GM12864 (cell line): ENCODE measurements around the gene TMOD1.

Source experiments
- DNase-seq: peaks from one replicate; pipeline ENCODE4 v3.0.0-alpha.2; 2011; ENCODE audit warnings: low read depth
- H3K4me3 ChIP-seq: 2 replicates; pipeline ENCODE4 v1.5.1; 2011; ENCODE audit warnings: mild to moderate bottlenecking, low read depth, low read length, control low read depth
- TF ChIP-seq, protein P1 (sequence below): IDR thresholded peaks from 2 replicates; pipeline ENCODE4 v1.5.1; 2011; ENCODE audit warnings: low read depth, mild to moderate bottlenecking, moderate library complexity, low read length, control low read depth, inconsistent platforms; ENCODE audit errors: missing control alignments

The TMOD1 gene

DNA sequence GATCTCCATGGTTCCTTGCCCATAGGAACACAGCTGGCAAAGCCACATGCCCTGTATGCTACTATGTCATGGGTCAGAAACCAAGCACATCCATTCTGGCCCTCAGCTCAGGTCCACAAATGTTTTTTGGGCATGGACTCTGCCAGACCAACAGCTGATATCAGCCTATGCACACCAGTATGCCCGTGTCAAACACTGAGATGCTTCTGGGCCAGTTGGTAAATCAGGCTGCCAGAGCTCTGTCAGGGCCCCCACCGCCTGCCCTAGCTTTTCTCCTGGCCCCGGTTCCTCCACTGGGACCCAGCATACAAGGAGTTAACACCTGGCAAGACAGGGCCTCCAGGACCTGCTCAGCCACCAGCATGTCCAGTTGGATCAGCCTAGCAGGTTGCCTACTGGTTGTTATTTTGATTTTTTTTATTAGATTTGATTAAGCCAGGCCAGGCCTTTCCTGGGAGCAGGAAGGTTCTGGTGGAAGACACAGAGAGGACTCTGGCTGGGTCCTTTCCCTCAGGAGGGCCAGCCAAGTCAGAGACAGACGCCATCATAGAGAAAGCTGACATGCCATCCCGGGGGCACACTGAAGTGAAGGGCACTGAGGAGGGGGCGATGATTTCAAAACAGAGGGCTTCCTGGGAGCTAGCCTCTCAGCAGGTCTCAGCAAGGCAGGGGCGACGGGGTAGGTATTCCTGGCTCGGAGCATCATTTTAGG is 65.9 kb downstream of the TMOD1 start:
- TF ChIP-seq, protein P1, sequence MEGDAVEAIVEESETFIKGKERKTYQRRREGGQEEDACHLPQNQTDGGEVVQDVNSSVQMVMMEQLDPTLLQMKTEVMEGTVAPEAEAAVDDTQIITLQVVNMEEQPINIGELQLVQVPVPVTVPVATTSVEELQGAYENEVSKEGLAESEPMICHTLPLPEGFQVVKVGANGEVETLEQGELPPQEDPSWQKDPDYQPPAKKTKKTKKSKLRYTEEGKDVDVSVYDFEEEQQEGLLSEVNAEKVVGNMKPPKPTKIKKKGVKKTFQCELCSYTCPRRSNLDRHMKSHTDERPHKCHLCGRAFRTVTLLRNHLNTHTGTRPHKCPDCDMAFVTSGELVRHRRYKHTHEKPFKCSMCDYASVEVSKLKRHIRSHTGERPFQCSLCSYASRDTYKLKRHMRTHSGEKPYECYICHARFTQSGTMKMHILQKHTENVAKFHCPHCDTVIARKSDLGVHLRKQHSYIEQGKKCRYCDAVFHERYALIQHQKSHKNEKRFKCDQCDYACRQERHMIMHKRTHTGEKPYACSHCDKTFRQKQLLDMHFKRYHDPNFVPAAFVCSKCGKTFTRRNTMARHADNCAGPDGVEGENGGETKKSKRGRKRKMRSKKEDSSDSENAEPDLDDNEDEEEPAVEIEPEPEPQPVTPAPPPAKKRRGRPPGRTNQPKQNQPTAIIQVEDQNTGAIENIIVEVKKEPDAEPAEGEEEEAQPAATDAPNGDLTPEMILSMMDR = no peak
- DNase-seq = no peak
- no peak overlapping the region for H3K4me3 ChIP-seq

DNA sequence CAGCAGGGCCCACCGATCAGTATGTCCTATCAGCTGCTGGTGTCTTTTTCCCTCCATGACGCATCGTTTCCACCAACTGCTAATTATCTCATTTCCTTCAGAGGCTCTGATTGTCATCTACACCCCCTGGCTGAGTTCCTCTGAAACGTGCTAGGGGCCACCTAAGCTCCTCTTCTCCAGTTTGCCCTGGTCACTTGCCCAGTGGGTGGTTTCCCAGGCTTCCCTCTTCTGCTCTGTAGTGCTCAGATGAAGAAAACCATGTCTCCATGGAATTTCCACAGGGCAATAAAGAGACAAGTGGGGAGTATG is 66.4 kb downstream of the TMOD1 start:
- TF ChIP-seq, protein P1 = no peak
- no peak for DNase-seq
- no peak overlapping the region for H3K4me3 ChIP-seq

DNA sequence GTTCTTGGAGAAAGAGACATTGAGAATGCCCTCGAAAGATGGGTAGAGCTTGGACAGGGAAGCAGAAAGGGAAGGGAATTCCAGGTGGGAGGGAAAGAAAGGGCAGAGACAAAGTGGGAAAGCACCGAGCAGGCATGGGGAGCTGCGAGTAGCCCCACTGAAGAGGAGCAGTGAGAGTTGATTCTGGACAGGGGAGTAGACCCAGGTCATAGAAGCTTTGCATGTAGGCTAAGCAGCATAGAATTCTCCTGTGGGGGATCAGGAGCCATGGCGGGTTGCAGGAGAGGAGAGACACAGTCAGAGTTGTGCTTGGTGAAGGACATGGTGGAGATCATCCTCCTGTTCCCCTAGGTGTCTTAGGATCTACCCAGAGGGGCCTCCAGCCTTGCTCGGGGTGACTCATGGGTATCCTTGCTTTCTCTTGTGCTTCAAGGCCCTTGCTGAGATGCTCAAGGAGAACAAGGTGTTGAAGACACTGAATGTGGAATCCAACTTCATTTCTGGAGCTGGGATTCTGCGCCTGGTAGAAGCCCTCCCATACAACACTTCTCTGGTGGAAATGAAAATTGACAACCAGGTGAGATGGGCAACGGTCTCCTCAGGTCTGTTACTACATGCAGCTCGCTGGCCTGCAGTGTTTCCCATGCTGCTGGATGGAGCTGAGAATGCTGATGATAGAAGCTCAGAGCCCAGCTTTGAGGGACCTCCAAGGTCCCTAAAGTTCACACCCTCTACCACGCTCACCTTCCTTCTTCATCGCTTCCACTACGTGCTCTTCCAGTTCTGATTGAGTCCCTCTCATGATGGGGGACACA is 67.2 kb downstream of the TMOD1 start:
- H3K4me3 ChIP-seq = no peak overlapping the region
- TF ChIP-seq, protein P1 = no peak
- no peak for DNase-seq

DNA sequence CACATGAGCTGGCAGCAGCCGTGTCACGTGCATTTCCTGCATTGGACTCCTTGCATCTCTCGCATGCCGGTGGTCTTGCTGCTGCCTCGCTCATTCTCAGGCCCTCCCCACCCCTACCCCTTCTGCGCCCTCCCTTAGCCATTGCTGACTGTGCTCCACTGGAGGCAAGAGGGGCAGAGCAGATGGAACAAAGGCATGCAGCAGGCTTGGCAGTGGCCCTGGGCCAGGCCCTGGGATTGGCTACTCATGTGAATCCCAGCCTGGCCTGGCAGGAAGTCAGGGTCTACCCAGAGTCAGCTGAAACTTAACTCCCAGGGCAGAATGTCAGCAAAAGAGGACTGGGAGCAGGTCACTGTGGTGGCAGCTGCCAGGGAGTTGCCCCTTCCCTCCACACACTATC is 69.4 kb downstream of the TMOD1 start:
- DNase-seq = no peak
- TF ChIP-seq, protein P1 = no peak

DNA sequence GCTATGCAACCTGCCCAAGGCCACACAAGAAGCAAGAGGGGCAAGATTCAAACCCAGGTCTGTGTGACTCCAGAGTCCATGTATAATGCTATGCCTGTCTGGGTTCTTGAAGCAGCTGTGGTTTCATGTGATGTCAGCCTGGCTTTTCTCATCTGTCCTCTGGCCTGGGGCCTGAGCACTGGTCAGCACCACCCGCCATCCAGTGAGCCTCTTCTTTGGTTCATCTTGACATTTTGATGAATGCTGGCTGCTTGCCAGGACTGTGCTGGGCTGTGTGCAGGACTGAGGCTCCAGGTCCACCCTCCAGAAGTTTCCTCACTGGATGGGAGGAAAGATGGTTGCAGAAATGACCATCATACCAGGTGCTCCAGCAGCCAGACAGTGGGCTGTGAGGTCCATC is 70.2 kb downstream of the TMOD1 start:
- TF ChIP-seq, protein P1 = no peak
- H3K4me3 ChIP-seq = no peak overlapping the region
- DNase-seq = no peak

More for the DNA sequence above, 69.4 kb downstream of the TMOD1 start:
- no peak overlapping the region for H3K4me3 ChIP-seq

DNA sequence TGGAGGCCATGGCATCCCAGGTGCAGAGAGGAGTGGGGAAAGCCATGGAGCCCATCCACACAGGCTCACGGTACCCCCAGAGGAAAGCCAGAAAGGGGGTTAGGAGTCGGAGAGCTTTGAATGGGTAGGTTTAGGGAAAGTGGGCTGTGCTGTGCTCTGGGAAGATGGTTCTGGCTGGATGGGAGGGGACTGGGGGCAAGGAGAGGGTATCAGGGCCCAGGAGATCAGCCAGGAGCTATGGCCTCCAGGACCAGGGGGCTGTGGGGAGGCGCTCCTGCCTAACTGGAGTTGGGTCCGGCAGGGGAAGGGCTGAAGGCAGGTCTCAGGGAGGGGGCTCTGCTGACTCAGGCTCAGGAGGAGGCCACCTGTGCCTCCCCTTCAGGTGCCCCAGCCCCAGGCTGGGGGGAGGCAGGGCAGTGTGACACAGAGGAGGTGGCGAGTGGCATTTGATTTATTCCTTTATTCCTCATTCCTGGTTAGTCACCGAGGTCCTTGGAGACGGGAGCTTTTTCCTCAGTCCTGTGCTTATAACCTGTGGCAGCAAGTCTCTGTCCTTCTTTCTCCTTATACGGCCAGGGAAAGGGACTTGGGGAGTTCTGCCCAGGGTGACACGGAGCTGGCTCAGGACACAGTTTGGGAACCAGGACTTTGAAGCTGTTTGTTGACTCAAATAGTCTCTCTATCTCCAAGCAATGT is 70.9 kb downstream of the TMOD1 start:
- TF ChIP-seq, protein P1 = no peak
- no peak overlapping the region for H3K4me3 ChIP-seq
- no peak for DNase-seq
